ENCODE results near the gene GOLT1A. TPM values are rescaled to one million over a fixed set of nuclear protein-coding genes. Genes with fewer than 3 reads are reported as not detected.

GOLT1A gene
- total RNA-seq (under 1 TPM in 4 of 5 donors, not detected in 1; 0.30 to 0.42 (median 0.32) TPM), total RNA-seq (0 to 0.22 (median 0.06) reads per million in 29 experiments)
- 0.24 TPM for total RNA-seq (2013)

DNA sequence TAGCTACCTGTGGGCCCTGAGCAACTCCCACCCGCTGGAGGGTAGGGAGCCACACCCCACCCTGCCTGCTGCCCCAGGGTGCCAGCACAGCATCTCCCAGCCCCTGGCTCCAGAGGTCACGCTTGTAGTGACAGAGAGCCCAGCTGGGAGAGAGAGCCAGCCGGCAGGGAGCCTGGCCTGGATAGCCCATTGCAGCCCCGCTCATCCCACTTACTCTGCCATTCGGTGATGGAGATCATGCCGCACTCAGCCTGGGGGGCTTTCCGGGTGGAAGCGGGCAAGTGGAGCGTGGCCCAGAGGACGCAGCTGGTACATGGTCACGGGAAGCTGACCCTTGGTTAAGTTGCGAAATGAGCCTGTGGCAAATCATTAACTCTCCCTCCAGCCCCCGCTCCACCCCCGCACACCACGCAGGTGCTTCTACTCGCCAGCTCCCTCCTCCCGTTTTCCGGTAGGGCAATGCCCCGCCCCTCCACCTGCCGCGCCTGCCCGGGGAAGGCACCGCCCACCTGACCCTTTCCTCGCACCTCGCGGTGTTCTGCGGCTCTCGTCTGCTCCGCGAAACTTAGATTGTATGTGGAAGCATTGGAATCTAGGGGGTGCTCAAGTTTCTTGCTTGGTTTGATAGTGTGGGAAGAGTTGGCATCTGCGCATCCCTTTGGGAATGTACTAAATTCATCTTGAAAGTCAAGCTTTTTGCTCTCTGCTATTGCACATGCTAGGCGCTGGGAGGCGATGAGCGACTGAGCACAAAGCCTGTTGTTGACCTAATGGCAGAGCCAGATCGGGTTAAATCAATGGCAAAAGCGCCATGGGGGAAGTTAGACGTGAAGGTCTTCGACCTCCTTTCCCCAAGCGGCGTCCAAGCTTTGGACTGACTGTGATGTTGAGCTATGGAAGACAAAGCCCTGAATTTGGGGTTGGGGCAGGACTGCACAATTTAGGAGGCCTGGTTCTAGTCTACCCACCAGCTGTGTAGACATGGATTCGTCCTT is at the start of gene GOLT1A:
GOLT1A (minus strand) TSS at position 321 of the 995 bp plus-strand sequence; CDS start at position 239, 82 bp downstream.
- POLR2A ChIA-PET = interaction anchor here in 1 of 2 donors (0.7 kb wide), 1 partner anchor 20 kb away, joined by 3 read pairs; no protein-coding TSS in a partner anchor
- peaks cover 0 to 10% of the 10 kb centered on the region in 2 donors for H3K27me3 Mint-ChIP-seq
- no peak within 1 kb of the TSS for H3K27ac ChIP-seq (ENCODE audit: low read length)
- WGBS (ENCODE audit: insufficient coverage) = 38% methylated on average over 28 of the region's 41 CpGs
- H3K4me3 ChIP-seq (ENCODE audit: control insufficient read depth in 1 of 2, extremely low read depth in 1 of 2, low read length in 1 of 2) = peak within 1 kb of the TSS; percentile 36 to 53
- ATAC-seq (replicated peaks in 1 of 4) (peak; percentile 66 to 86 (median 84)), DNase-seq (peak; percentile 16 to 68 (median 43))
- peaks cover 8 to 17% (median 12%) of the 10 kb centered on the region in 3 donors for H3K4me1 Mint-ChIP-seq
- no peaks in the 10 kb centered on the region for H3K9me3 ChIP-seq
- no peaks in the 10 kb centered on the region for H3K36me3 Mint-ChIP-seq
- H3K4me3 Mint-ChIP-seq = peak within 1 kb of the TSS; percentile 42 to 69 (median 55)
- peaks cover 0 to 28% of the 10 kb centered on the region in 2 experiments for H3K27me3 ChIP-seq (replicated peaks in 1 of 2; ENCODE audit: control insufficient read depth in 2 of 2, extremely low read depth in 1 of 2, insufficient read depth in 2 of 2, low read length in 1 of 2)
- H3K4me1 ChIP-seq (ENCODE audit: control insufficient read depth in 1 of 2, extremely low read depth in 1 of 2, insufficient read depth in 2 of 2, low read length in 2 of 2) = peaks cover 6 to 15% of the 10 kb centered on the region in 2 experiments
- peaks cover 0 to 4% (median 0%) of the 10 kb centered on the region in 3 donors for H3K9me3 Mint-ChIP-seq
- no peak within 1 kb of the TSS for H3K27ac Mint-ChIP-seq
- H3K36me3 ChIP-seq (ENCODE audit: control insufficient read depth in 2 of 2, extremely low read depth in 1 of 2, insufficient read depth in 1 of 2, low read length in 1 of 2) = no peaks in the 10 kb centered on the region
- CTCF ChIA-PET = no interaction called here

- no peaks in the 10 kb centered on the region for H3K36me3 ChIP-seq (ENCODE audit: control insufficient read depth in 2 of 2, extremely low read depth in 1 of 2, insufficient read depth in 1 of 2, low read length in 1 of 2)
- no peak overlapping the region for H3K27ac ChIP-seq (ENCODE audit: low read length)
- WGBS (ENCODE audit: insufficient coverage) = 68% methylated on average over 6 of the region's 13 CpGs
- Mint-ChIP-seq H3K4me1 (no peaks in the 10 kb centered on the region), H3K36me3 (no peaks in the 10 kb centered on the region), H3K27me3 (no peaks in the 10 kb centered on the region), H3K4me3 (no peak overlapping the region), H3K9me3 (no peaks in the 10 kb centered on the region), H3K27ac (no peak overlapping the region)
- H3K27me3 ChIP-seq (replicated peaks in 1 of 2; ENCODE audit: control insufficient read depth in 2 of 2, extremely low read depth in 1 of 2, insufficient read depth in 2 of 2, low read length in 1 of 2) = peaks cover 0 to 12% of the 10 kb centered on the region in 2 experiments
- DNase-seq (no peak), ATAC-seq (replicated peaks in 1 of 4) (no peak)
- no peak overlapping the region for H3K4me3 ChIP-seq (ENCODE audit: control insufficient read depth in 1 of 2, extremely low read depth in 1 of 2, low read length in 1 of 2)
- ChIA-PET POLR2A (no interaction called here), CTCF (no interaction called here)
- no peaks in the 10 kb centered on the region for H3K9me3 ChIP-seq
- no peaks in the 10 kb centered on the region for H3K4me1 ChIP-seq (ENCODE audit: control insufficient read depth in 1 of 2, extremely low read depth in 1 of 2, insufficient read depth in 2 of 2, low read length in 2 of 2)
These were observed 49.6 kb upstream of the GOLT1A start for GRCh38 chr1:204263254-204263910.

DNA sequence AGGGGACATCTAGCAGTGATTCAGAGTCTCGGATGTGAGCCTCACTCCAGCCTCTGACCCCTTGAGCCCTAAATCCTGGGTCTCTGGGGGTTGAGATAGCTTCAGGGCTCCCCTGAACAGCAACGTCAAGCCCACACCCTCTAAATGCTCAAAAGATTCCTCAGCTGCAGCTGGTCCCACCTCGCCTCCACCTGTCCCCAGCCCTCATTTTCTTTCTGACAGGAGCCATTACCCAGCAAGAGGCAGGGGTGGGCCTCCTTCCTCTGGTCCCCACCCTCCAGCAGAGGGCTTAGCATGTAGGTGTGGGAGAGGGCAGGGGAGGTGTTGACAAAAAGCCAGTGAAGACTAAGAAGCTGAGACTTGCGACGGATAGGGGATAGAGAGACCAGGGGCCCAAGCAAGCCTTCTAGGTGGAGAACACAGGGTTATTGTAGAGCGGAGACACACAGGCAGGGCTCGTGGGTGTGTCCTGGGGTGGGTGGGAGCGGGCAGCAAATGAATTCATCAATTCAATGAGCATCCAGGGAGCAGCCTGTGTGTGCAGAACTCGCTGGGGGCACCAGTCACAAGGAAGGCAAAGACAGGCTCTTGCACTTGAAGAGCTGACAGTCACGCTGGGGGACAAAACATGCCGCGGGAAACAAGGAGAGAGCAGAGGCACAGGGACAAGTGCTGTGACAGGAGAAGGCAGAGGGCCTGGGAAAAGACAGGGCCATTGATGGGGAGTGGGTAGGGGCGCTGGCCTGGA is 48.9 kb upstream of the GOLT1A start:
- no peak overlapping the region for H3K27ac ChIP-seq (ENCODE audit: low read length)
- CTCF ChIA-PET = interaction anchor here in 1 of 2 donors (0.6 kb wide), 1 partner anchor 208 kb away, joined by 3 read pairs; no protein-coding TSS in a partner anchor
- 70% methylated on average over 9 of the region's 13 CpGs for WGBS (ENCODE audit: insufficient coverage)

DNA sequence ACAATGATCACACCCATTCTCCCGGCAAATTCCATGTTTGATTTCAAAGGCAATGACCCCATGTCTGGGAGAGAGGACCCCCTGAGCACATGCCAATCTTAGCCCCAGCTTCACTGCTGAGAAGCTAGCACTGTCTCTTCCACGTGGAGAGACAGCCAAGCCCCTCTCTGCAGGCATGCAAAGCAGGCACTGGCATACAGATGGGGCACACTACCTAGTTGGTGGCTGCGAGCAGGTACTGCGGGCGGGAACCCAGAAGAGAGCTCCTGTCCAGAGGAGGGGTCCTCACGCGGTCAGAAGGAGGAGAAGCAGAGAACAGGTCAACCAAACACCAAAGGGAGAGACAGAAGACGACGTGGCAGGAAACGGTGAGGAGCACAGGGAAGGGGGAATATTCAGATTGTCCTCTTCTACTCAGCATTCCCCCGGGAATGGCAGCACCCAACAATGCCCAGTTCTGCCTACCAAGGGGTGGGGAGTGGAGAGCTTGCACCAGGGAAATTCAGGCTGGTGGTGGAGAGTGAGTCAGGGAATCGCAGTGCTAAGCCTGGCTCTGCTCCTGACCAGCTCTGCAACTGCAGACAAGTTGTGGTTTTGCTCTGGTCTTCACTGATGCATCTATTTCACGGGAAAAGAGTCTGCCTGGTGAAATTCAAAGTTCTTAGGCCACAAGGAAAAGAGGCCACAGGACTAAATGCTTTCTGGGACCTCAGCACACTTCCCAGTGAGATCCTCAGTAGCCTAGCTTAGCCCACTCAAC is 48.1 kb upstream of the GOLT1A start:
- Mint-ChIP-seq H3K36me3 (no peaks in the 10 kb centered on the region), H3K27ac (no peak overlapping the region), H3K4me1 (no peaks in the 10 kb centered on the region), H3K27me3 (no peaks in the 10 kb centered on the region), H3K4me3 (no peak overlapping the region), H3K9me3 (no peaks in the 10 kb centered on the region)
- WGBS (ENCODE audit: insufficient coverage) = 77% methylated on average over 5 of the region's 13 CpGs
- no peak for DNase-seq
- peaks cover 0 to 14% of the 10 kb centered on the region in 2 experiments for H3K27me3 ChIP-seq (replicated peaks in 1 of 2; ENCODE audit: control insufficient read depth in 2 of 2, extremely low read depth in 1 of 2, insufficient read depth in 2 of 2, low read length in 1 of 2)
- POLR2A ChIA-PET = interaction anchor here in 1 of 2 donors (0.6 kb wide), 1 partner anchor 226 kb away, joined by 4 read pairs; no protein-coding TSS in a partner anchor
- CTCF ChIA-PET = no interaction called here
- H3K36me3 ChIP-seq (ENCODE audit: control insufficient read depth in 2 of 2, extremely low read depth in 1 of 2, insufficient read depth in 1 of 2, low read length in 1 of 2) = no peaks in the 10 kb centered on the region
- H3K4me1 ChIP-seq (ENCODE audit: control insufficient read depth in 1 of 2, extremely low read depth in 1 of 2, insufficient read depth in 2 of 2, low read length in 2 of 2) = no peaks in the 10 kb centered on the region
- ATAC-seq (replicated peaks in 1 of 4) = no peak
- H3K9me3 ChIP-seq = no peaks in the 10 kb centered on the region
- no peak overlapping the region for H3K27ac ChIP-seq (ENCODE audit: low read length)
- no peak overlapping the region for H3K4me3 ChIP-seq (ENCODE audit: control insufficient read depth in 1 of 2, extremely low read depth in 1 of 2, low read length in 1 of 2)

More for the DNA sequence above, 48.9 kb upstream of the GOLT1A start:
- no peak for DNase-seq
- H3K27me3 Mint-ChIP-seq = no peaks in the 10 kb centered on the region
- H3K4me1 ChIP-seq (ENCODE audit: control insufficient read depth in 1 of 2, extremely low read depth in 1 of 2, insufficient read depth in 2 of 2, low read length in 2 of 2) = no peaks in the 10 kb centered on the region
- H3K4me3 ChIP-seq (ENCODE audit: control insufficient read depth in 1 of 2, extremely low read depth in 1 of 2, low read length in 1 of 2) = no peak overlapping the region
- H3K36me3 ChIP-seq (ENCODE audit: control insufficient read depth in 2 of 2, extremely low read depth in 1 of 2, insufficient read depth in 1 of 2, low read length in 1 of 2) = no peaks in the 10 kb centered on the region
- POLR2A ChIA-PET = interaction anchor here in 1 of 2 donors (0.6 kb wide), 1 partner anchor 227 kb away, joined by 4 read pairs; no protein-coding TSS in a partner anchor
- no peak for ATAC-seq (replicated peaks in 1 of 4)
- no peaks in the 10 kb centered on the region for H3K36me3 Mint-ChIP-seq
- H3K9me3 Mint-ChIP-seq = no peaks in the 10 kb centered on the region
- peaks cover 0 to 9% of the 10 kb centered on the region in 2 experiments for H3K27me3 ChIP-seq (replicated peaks in 1 of 2; ENCODE audit: control insufficient read depth in 2 of 2, extremely low read depth in 1 of 2, insufficient read depth in 2 of 2, low read length in 1 of 2)
- no peaks in the 10 kb centered on the region for H3K4me1 Mint-ChIP-seq
- H3K9me3 ChIP-seq = no peaks in the 10 kb centered on the region
- H3K27ac Mint-ChIP-seq = no peak overlapping the region
- no peak overlapping the region for H3K4me3 Mint-ChIP-seq

DNA sequence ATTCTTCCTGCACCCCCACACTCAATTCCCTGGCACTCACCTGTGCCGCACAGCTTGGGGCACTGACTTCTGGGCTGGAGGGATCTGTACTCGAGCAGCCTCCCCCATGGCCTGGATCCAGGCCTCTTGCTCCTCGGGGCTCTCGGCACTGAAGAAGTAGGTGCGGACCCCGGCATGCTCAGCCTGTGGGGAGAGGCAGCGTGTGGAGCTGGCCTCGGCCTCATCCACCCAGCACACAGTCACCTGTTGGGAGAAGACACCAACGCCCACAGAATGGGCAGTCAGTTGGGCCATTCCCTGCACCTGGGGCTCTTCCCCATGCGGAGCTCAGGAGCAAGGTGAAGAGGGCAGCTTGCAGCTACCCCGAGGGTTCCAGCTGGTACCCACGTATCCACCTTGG is 47.5 kb upstream of the GOLT1A start:
- H3K4me3 ChIP-seq (ENCODE audit: control insufficient read depth in 1 of 2, extremely low read depth in 1 of 2, low read length in 1 of 2) = no peak overlapping the region
- POLR2A ChIA-PET = no interaction called here
- CTCF ChIA-PET = no interaction called here
- H3K9me3 Mint-ChIP-seq = no peaks in the 10 kb centered on the region
- H3K36me3 Mint-ChIP-seq = no peaks in the 10 kb centered on the region
- no peak overlapping the region for H3K27ac Mint-ChIP-seq
- no peak for ATAC-seq (replicated peaks in 1 of 4)
- H3K4me1 ChIP-seq (ENCODE audit: control insufficient read depth in 1 of 2, extremely low read depth in 1 of 2, insufficient read depth in 2 of 2, low read length in 2 of 2) = no peaks in the 10 kb centered on the region
- no peaks in the 10 kb centered on the region for H3K4me1 Mint-ChIP-seq
- no peaks in the 10 kb centered on the region for H3K9me3 ChIP-seq
- DNase-seq = no peak
- no peaks in the 10 kb centered on the region for H3K36me3 ChIP-seq (ENCODE audit: control insufficient read depth in 2 of 2, extremely low read depth in 1 of 2, insufficient read depth in 1 of 2, low read length in 1 of 2)
- no peaks in the 10 kb centered on the region for H3K27me3 Mint-ChIP-seq
- 78% methylated on average over 12 of the region's 12 CpGs for WGBS (ENCODE audit: insufficient coverage)
- H3K27me3 ChIP-seq (replicated peaks in 1 of 2; ENCODE audit: control insufficient read depth in 2 of 2, extremely low read depth in 1 of 2, insufficient read depth in 2 of 2, low read length in 1 of 2) = peaks cover 0 to 17% of the 10 kb centered on the region in 2 experiments
- H3K4me3 Mint-ChIP-seq = no peak overlapping the region
- no peak overlapping the region for H3K27ac ChIP-seq (ENCODE audit: low read length)

Data from T-cell (primary cell).